ENCODE measurements around the gene LRP10.

The LRP10 gene

DNA sequence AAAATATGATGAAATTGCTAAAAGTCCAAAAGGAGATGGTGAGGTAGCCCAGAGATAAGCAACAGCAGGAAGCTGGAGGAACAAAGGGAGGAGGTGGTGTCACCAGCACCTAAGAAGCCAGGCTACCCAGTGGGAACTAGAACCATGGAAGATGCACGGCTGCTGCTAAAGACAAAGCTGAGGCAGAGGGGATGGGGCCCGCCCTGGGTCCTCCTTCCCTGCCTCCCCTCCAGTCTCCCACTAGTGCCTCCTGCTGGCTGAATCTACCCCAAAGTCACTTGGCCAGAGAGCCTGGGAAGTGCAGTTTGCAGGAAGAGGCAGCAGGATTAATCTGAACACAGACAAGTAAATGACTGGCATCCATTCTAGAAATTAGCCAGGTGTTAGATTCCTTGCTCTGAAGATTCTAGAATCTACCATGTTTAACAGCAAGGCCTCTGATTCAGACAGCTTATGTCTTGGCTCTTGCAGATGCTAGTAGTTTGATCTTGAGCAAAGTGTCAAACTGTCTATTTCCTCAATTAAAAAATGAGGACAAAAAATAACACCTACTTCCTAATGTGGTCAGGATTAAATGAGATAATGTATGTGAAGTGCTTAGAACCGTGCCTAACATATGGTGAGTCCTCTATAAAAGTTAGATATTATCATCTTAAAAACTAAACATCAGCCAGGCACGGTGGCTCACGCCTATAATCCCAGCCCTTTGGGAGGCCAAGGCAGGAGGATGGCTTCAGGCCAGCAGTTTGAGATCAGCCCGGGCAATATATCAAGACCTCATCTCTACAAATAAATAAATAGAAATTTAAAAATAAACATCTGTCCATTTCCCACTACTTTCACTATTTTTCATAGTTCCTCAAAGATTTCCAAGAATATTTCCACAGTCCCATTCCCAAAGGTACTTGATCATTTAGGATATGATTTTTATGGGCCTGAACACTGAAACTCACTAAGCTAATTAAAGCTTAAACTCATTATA lies 5.8 kb upstream of the LRP10 start:
- no peak for DNase-seq (ENCODE audit: low read depth)

DNA sequence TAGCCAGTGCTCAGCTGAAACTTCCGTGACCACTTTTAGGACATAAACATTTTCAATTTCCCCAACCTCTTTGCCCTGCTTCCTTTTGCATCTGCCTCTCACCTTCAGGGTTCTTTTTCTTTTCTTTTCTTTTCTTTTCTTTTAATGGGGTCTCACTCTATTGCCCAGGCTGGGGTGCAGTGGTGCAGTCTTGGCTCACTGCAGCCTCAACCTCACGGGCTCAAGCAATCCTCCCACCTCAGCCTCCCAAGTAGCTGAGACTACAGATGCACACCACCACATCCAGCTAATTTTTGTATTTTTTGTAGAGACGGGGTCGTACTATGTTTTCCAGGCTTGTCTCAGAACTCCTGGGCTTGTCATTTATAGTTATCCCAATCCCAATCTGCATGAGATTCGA lies 4.7 kb upstream of the LRP10 start:
- DNase-seq (ENCODE audit: low read depth) = no peak

DNA sequence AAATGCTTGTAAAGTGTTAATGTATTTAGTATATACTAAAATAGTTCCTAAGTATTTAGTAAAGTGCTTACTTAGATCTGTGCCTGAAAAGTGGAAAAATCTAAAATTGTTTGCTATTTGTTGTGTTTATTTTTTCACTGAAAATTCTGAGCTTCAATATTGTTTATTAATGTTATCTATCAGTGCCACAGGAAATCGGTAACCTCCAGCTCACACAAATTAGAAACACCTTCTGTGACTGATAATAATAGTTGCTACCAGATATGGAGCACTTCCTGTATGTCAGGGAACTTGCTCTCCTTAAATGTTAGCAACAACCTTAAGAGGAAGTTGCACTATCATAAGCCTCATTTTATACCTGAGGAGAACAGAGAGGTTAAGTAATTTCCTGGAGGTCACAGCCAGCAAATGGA lies 723 bp upstream of the LRP10 start:
- DNase-seq (ENCODE audit: low read depth) = no peak

DNA sequence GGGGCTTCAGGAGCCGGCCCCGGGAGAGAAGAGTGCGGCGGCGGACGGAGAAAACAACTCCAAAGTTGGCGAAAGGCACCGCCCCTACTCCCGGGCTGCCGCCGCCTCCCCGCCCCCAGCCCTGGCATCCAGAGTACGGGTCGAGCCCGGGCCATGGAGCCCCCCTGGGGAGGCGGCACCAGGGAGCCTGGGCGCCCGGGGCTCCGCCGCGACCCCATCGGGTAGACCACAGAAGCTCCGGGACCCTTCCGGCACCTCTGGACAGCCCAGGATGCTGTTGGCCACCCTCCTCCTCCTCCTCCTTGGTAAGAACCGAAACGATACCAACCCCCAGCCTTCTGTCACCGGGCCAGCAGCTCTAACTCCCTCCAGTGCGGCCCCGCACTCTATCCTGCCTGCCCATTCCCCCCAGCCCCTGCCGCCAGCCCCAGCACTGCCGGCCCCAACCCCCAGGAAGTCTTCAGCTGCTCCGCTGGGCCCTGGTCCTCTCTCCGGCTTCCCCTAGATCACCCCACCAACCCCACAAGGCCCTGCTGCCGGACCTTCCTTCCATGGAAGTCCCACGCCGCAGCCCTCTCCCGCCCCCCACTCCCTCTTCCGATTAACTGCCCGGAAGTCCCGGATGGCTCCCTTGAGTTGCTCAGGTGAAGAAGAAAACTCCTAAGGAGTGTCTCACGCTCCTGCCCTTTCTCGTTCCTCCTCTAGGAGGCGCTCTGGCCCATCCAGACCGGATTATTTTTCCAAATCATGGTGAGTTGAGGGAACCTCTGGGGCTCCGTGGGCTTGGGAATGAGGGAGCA lies 693 bp downstream of the LRP10 start:
- DNase-seq (ENCODE audit: low read depth) = peak; percentile 62

DNA sequence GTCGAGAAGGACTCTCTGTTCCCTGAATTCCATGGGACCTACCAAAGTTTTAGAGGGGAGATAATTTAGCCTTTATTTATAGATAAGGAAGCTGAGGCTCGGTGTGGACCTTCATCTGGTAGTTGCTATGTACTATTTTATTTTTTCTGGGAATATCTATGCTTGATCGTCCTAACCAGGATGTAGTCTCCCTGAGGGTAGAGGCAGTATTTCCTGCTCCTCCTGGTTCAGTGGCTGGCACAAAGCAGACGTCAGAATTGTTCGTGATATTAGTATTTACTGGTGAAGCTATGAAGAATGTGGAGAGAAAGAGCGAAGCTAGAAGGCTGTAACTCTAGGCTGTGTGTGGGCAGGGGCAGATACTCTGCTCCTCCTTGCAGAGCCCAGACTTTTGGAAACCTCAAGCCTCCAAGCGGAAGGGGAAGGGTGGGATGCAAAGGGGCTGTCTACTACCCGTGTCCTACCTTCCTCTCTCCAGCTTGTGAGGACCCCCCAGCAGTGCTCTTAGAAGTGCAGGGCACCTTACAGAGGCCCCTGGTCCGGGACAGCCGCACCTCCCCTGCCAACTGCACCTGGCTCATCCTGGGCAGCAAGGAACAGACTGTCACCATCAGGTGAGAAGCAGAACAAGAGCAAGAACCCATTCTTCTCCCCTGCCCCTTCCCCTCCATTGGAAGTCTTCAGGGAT lies 1.4 kb downstream of the LRP10 start:
- DNase-seq (ENCODE audit: low read depth) = no peak

- no peak for DNase-seq (ENCODE audit: low read depth)
Observed at GRCh38 chr14:22875003-22875747, 3.6 kb downstream of the LRP10 start.

GRCh38 chr14:22875748-22876319 lies 4.3 kb downstream of the LRP10 start:
- DNase-seq (ENCODE audit: low read depth) = no peak

- DNase-seq (ENCODE audit: low read depth) = no peak
Observed at GRCh38 chr14:22877000-22877501, 5.5 kb downstream of the LRP10 start.

DNA sequence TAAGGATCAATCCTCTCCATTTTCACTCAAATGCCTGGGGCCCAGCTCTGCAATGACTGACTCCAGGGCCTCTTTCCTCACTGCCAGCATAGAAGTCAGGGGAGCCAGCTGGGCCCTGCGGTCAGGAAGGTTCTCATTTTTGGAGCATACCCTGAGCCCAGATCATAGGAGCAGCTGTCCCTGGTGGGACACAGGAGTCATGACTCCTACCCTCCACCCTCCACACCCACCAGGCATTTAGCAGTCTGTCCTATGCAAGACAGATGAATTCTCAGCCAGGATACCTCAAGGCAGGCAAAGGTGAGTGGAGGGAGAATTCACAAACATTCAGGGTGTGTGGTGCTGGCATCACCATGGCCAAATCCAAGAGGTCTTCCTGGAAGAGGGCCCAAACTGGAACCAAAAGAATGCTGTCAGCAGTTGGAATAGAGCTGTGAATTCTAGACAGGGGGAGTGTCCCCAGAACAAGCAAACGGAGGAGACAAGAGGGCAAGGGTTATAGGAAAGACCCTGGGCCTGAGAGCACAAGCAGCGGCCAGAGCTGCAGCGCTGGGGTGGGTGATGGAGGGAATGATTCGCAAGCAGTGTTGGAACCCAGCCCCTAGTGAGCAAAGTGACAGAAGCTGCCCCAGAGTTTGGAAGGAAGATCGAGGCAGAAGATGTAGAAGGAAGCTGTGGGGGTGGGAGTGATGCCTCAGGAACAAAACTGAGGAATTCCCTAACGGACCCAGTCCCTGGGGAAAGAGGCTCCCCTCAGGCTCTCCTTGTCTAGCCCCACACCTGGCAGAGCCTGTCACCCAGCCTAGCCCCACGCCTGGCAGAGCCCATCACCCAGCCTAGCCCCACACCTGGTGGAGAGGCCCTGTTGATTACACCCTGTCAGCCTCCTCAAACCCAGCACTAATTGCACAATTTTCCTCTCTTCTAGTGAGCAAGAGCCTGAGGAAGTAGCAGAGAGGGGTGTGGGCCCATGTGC lies 7.0 kb downstream of the LRP10 start:
- no peak for DNase-seq (ENCODE audit: low read depth)

DNA sequence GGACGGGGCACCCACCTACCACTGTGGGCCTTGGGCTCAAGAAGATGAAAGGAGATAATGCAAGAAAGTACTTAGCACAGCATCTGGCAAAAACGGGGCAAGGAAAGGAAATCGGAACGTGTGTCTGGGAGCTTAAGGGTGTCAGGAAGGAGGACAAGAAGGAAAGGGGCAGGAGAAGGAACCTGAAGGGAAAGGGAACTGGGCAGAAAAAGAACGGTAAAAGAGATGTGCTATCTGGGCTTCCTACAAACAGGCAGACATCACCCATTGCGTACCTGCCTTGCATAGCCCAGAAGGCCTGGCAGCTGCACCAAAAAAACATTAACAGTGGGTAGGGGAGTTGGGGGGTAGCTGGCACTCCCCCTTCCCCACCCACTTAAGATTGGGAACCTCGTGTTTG lies 10.5 kb downstream of the LRP10 start:
- DNase-seq (ENCODE audit: low read depth) = no peak

GRCh38 chr14:22882529-22883172 lies 11.1 kb downstream of the LRP10 start:
- no peak for DNase-seq (ENCODE audit: low read depth)

- no peak for DNase-seq (ENCODE audit: low read depth)
Observed at GRCh38 chr14:22883173-22883976, 11.8 kb downstream of the LRP10 start, which contains the start of gene REM2. TSS of gene REM2 (plus strand) at chr14:22883222. CDS start at chr14:22883288, 66 bp downstream.

GRCh38 chr14:22884076-22884737 lies 12.7 kb downstream of the LRP10 start:
- DNase-seq (ENCODE audit: low read depth) = no peak

GRCh38 chr14:22884738-22885523 lies 13.4 kb downstream of the LRP10 start:
- no peak for DNase-seq (ENCODE audit: low read depth)

DNA sequence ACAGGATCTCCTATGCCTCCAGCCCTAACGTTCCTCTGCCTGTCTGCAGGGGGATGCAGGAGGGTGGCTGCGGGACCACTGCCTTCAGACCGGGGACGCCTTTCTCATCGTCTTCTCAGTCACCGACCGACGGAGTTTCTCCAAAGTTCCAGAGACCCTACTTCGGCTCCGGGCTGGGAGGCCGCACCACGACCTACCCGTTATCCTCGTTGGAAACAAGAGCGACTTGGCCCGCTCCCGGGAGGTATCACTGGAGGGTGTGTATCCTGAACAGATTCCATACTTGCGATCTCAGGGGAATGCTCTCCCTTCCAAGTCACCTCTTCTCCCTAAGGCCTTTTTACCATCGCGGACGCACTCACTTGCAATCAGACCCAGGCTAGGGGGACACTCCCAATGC lies 14.4 kb downstream of the LRP10 start:
- DNase-seq (ENCODE audit: low read depth) = no peak

DNA sequence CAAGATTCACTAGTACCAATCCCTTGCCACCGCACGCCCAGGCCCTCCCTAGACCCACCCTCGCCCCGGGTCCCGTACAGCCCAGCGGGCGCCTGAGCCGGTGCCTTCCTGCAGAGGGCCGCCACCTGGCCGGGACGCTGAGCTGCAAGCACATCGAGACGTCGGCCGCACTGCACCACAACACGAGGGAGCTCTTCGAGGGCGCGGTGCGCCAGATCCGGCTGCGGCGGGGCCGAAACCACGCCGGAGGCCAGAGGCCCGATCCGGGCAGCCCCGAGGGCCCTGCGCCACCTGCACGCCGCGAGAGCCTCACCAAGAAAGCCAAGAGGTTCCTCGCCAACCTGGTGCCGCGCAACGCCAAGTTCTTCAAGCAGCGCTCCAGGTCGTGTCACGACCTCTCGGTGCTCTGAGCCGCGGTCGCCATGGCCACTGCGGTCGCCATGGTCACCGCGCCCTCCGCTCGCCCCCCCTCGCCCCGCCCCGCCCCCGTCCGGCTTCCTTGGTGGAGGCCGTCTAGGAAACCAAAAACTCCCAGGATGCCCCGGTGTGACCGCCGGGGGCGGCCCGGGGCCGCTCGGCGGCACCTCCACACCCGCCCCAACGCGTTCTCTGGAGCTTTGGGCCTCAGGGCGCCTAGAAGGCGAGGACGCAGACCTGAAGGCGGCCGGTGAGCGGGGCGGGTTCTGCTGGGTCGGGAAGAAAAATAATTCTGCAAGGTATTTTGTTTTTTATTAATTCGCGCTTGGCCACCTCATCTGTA lies 15.1 kb downstream of the LRP10 start:
- DNase-seq (ENCODE audit: low read depth) = peak; percentile 22
